Spleen (tissue), 7 donors: ENCODE measurements around the gene PKN1.

Experiments
- CTCF ChIP-seq, 11 experiments: fragments of 200-600 bp in 7 of 11; fragments of 450-650 bp in 4 of 11; sonication (generic) in 4 of 11; IDR thresholded peaks in 8 of 11; conservative IDR thresholded peaks in 3 of 11; 1 replicate in 7 of 11; 2 replicates in 4 of 11; pipeline versions ENCODE4 v1.4.0 to v1.8.0; 2016 to 2021; ENCODE audit warnings: antibody characterized with exemption in 11 of 11, inconsistent platforms in 4 of 11, mild to moderate bottlenecking in 1 of 11
- POLR2A ChIP-seq, 3 donors: fragments of 450-650 bp; IDR thresholded peaks; one replicate each; pipeline ENCODE4 v1.5.1; 2017; ENCODE audit warnings: antibody characterized with exemption in 3 of 3, mild to moderate bottlenecking in 1 of 3
- POLR2AphosphoS5 ChIP-seq, 3 donors: sonication (generic); formaldehyde crosslinking; IDR thresholded peaks; one replicate each; pipeline ENCODE4 v1.5.1; 2017; ENCODE audit warnings: antibody characterized with exemption in 3 of 3
- donor health status: DM: no; HTN: no; CAD: no; lungs with moderate emphysema.
- donor health status: DM: no; HTN: no; CAD: no.
- donor health status: DM: no; HTN: no; CAD: no.

GRCh38 chr19:14474827-14475226 lies 41.7 kb downstream of the PKN1 start:
- no peak for TF ChIP-seq CTCF (IDR thresholded peaks at IDR 0.05 in 8 of 11, conservative IDR thresholded peaks at IDR 0.05 in 3 of 11)
- no peak for TF ChIP-seq POLR2AphosphoS5 (IDR thresholded peaks at IDR 0.05)
- no peak for TF ChIP-seq POLR2A (IDR thresholded peaks at IDR 0.05)
